Measurements from ENCODE around the gene SLC2A5.

The SLC2A5 gene

GRCh38 chr1:9059891-9060744 lies 9.3 kb downstream of the SLC2A5 start:
- no peak for DNase-seq

GRCh38 chr1:9058465-9058864 lies 11.0 kb downstream of the SLC2A5 start:
- DNase-seq: no peak

GRCh38 chr1:9057851-9058250 lies 11.6 kb downstream of the SLC2A5 start:
- DNase-seq: no peak

- no peak for DNase-seq
These were observed 17.0 kb downstream of the SLC2A5 start for GRCh38 chr1:9052272-9053049.

- no peak for DNase-seq
These were observed 18.1 kb downstream of the SLC2A5 start for GRCh38 chr1:9051379-9051778.

- DNase-seq: no peak
These were observed 18.6 kb downstream of the SLC2A5 start for GRCh38 chr1:9050803-9051202.

- DNase-seq: no peak
These were observed 20.9 kb downstream of the SLC2A5 start for GRCh38 chr1:9048551-9048950.

GRCh38 chr1:9047019-9047418 lies 22.4 kb downstream of the SLC2A5 start:
- no peak for DNase-seq

- no peak for DNase-seq
These were observed 23.4 kb downstream of the SLC2A5 start for GRCh38 chr1:9045861-9046510.

GRCh38 chr1:9044236-9044635 lies 25.2 kb downstream of the SLC2A5 start:
- no peak for DNase-seq

- DNase-seq: no peak
These were observed 27.2 kb downstream of the SLC2A5 start for GRCh38 chr1:9042272-9042671.

GRCh38 chr1:9041116-9041779 lies 28.2 kb downstream of the SLC2A5 start:
- DNase-seq: no peak

GRCh38 chr1:9040659-9041030 lies 28.8 kb downstream of the SLC2A5 start:
- no peak for DNase-seq

GRCh38 chr1:9039761-9040658 lies 29.4 kb downstream of the SLC2A5 start:
- no peak for DNase-seq

- DNase-seq: no peak
These were observed 30.3 kb downstream of the SLC2A5 start for GRCh38 chr1:9038881-9039760.

- DNase-seq: no peak
These were observed 31.1 kb downstream of the SLC2A5 start for GRCh38 chr1:9038338-9038650.

GRCh38 chr1:9037476-9038337 lies 31.7 kb downstream of the SLC2A5 start:
- no peak for DNase-seq

- no peak for DNase-seq
These were observed 34.2 kb downstream of the SLC2A5 start for GRCh38 chr1:9035226-9035625.

GRCh38 chr1:9033363-9033762 lies 36.1 kb downstream of the SLC2A5 start:
- DNase-seq: no peak
